GM19397 (cell line): ENCODE measurements around the gene BANP.
"Not testable (repeated sequence)": the region's sequence is repeated elsewhere in the genome, so short reads cannot be mapped to it uniquely, and the experiment has no call there.

ENCODE experiments used
- ATAC-seq: cut with Tn5 transposase; IDR thresholded peaks from one replicate; pipeline ENCODE4 v1.9.1; 2021; ENCODE audit warnings: mild to moderate bottlenecking, moderate library complexity; ENCODE audit not compliant: unreplicated experiment

The BANP gene

GRCh38 chr16:88076211-88076931, 125.1 kb downstream of the BANP start:
- no peak for ATAC-seq

- not testable (repeated sequence) for ATAC-seq
These were observed 125.7 kb downstream of the BANP start for GRCh38 chr16:88076932-88077320.

GRCh38 chr16:88077328-88078108, 126.3 kb downstream of the BANP start:
- no peak for ATAC-seq

- no peak for ATAC-seq
These were observed 127.0 kb downstream of the BANP start for GRCh38 chr16:88078111-88078775.

- ATAC-seq: no peak
These were observed 132.3 kb downstream of the BANP start for GRCh38 chr16:88083582-88083981.

GRCh38 chr16:88084881-88085280, 133.6 kb downstream of the BANP start:
- ATAC-seq: no peak

GRCh38 chr16:88086571-88087516, 135.6 kb downstream of the BANP start:
- ATAC-seq: no peak

GRCh38 chr16:88087517-88087877, 136.3 kb downstream of the BANP start:
- no peak for ATAC-seq

GRCh38 chr16:88088161-88088581, 136.9 kb downstream of the BANP start:
- ATAC-seq: no peak

- not testable (repeated sequence) for ATAC-seq
These were observed 137.4 kb downstream of the BANP start for GRCh38 chr16:88088611-88089010.

- ATAC-seq: not testable (repeated sequence)
These were observed 137.8 kb downstream of the BANP start for GRCh38 chr16:88089071-88089470.

- not testable (repeated sequence) for ATAC-seq
These were observed 138.6 kb downstream of the BANP start for GRCh38 chr16:88089632-88090376.

- ATAC-seq: not testable (repeated sequence)
These were observed 139.3 kb downstream of the BANP start for GRCh38 chr16:88090377-88091175.

- ATAC-seq: not testable (repeated sequence)
These were observed 140.2 kb downstream of the BANP start for GRCh38 chr16:88091221-88091971.

- ATAC-seq: not testable (repeated sequence)
These were observed 140.7 kb downstream of the BANP start for GRCh38 chr16:88091972-88092302.

- ATAC-seq: not testable (repeated sequence)
These were observed 141.7 kb downstream of the BANP start for GRCh38 chr16:88092791-88093555.

GRCh38 chr16:88093556-88094252, 142.5 kb downstream of the BANP start:
- not testable (repeated sequence) for ATAC-seq
